Measurements from ENCODE around the gene EPRS1.

- TF ChIP-seq POLR2AphosphoS5 (IDR thresholded peaks at IDR 0.05; ENCODE audit: low read depth, low read length) (peak; percentile 80), POLR2A (IDR thresholded peaks at IDR 0.05; ENCODE audit: low read depth, low read length) (peak; percentile 77)
These were observed at the start of gene EPRS1 for GRCh38 chr1:220046052-220046930.
